COR-L47 (cell line): ENCODE results near the gene HTATSF1.

Experiments used
- DNase-seq: peaks from one replicate; lab custom pipeline; 2025; lab: John Stamatoyannopoulos, UW

Gene HTATSF1

GRCh38 chrX:136497556-136498052, at the start of gene HTATSF1:
Gene HTATSF1 (plus strand): TSS chrX:136497592. CDS start chrX:136497685, 93 bp downstream.
- no peak for DNase-seq

- DNase-seq: no peak
Observed at GRCh38 chrX:136447968-136448367, 49.4 kb upstream of the HTATSF1 start.

GRCh38 chrX:136450050-136450830, 47.2 kb upstream of the HTATSF1 start:
- no peak for DNase-seq

- DNase-seq: no peak
Observed at GRCh38 chrX:136452614-136453013, 44.8 kb upstream of the HTATSF1 start.

GRCh38 chrX:136453114-136453513, 44.3 kb upstream of the HTATSF1 start:
- no peak for DNase-seq

- DNase-seq: no peak
Observed at GRCh38 chrX:136453771-136454170, 43.6 kb upstream of the HTATSF1 start.

GRCh38 chrX:136456133-136456532, 41.3 kb upstream of the HTATSF1 start:
- DNase-seq: no peak

GRCh38 chrX:136457303-136457917, 40.0 kb upstream of the HTATSF1 start:
- DNase-seq: no peak

- no peak for DNase-seq
Observed at GRCh38 chrX:136464589-136464988, 32.8 kb upstream of the HTATSF1 start.

GRCh38 chrX:136467303-136467702, 30.1 kb upstream of the HTATSF1 start:
- DNase-seq: no peak

- DNase-seq: no peak
Observed at GRCh38 chrX:136468391-136469103, 28.8 kb upstream of the HTATSF1 start.

GRCh38 chrX:136473663-136474062, 23.7 kb upstream of the HTATSF1 start:
- no peak for DNase-seq

- no peak for DNase-seq
Observed at GRCh38 chrX:136475236-136475635, 22.2 kb upstream of the HTATSF1 start.

- DNase-seq: no peak
Observed at GRCh38 chrX:136476501-136476900, 20.9 kb upstream of the HTATSF1 start.

- DNase-seq: no peak
Observed at GRCh38 chrX:136477026-136477425, 20.4 kb upstream of the HTATSF1 start.

GRCh38 chrX:136480383-136480782, 17.0 kb upstream of the HTATSF1 start:
- no peak for DNase-seq

GRCh38 chrX:136487647-136488046, 9.7 kb upstream of the HTATSF1 start, which contains the start of gene BRS3:
Gene BRS3 (plus strand): TSS chrX:136487947. CDS start chrX:136488115, 168 bp downstream.
- DNase-seq: no peak

GRCh38 chrX:136488706-136489105, 8.7 kb upstream of the HTATSF1 start:
- no peak for DNase-seq

- DNase-seq: no peak
Observed at GRCh38 chrX:136491832-136492231, 5.6 kb upstream of the HTATSF1 start.

GRCh38 chrX:136493011-136493410, 4.4 kb upstream of the HTATSF1 start:
- DNase-seq: no peak

- no peak for DNase-seq
Observed at GRCh38 chrX:136495043-136495442, 2.3 kb upstream of the HTATSF1 start.

GRCh38 chrX:136496186-136496763, 1.1 kb upstream of the HTATSF1 start:
- DNase-seq: no peak
